GM12801 (cell line): ENCODE data around the gene DDX25.

Experiments used
- TF ChIP-seq, protein P1 (sequence below): IDR thresholded peaks from one replicate; pipeline ENCODE4 v1.5.1; 2011; ENCODE audit warnings: control low read depth; ENCODE audit not compliant: insufficient read length; ENCODE audit errors: extremely low read depth

The DDX25 gene

DNA sequence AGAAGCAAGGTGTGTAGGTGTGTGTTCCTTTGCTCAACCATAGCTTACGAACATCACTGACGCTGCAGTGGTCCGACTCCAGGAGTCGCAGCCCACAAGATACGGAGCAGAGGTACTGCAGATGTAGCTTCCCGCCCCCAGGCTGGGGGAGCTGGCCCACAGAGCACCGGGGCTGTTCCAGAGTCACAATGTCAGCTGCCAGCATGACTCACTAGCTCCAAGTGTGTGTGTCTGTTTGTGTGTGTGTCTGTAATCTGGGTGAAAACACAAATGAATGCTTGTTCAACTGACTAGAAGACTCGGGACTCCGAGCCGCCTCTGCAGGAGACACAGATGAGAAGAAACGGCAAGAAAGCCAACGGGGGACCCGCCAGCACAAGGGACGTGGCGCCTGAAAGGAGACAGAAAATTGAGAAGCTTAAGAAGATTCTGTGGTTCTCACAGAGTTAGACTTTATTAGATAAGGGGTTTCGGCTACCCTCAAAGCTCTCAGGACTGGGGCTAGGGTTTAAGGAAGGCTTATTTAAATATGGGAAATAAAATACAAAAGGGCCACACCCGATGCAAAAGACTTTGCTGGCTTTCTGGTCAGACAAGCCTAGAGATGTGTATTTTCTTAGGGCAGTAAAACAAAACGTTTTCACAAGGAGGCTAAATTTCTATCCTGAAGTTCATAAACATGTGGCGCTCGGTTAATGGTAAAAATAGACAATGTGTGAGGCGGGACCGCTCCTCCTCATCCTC is 52.3 kb downstream of the DDX25 start:
- TF ChIP-seq, protein P1, sequence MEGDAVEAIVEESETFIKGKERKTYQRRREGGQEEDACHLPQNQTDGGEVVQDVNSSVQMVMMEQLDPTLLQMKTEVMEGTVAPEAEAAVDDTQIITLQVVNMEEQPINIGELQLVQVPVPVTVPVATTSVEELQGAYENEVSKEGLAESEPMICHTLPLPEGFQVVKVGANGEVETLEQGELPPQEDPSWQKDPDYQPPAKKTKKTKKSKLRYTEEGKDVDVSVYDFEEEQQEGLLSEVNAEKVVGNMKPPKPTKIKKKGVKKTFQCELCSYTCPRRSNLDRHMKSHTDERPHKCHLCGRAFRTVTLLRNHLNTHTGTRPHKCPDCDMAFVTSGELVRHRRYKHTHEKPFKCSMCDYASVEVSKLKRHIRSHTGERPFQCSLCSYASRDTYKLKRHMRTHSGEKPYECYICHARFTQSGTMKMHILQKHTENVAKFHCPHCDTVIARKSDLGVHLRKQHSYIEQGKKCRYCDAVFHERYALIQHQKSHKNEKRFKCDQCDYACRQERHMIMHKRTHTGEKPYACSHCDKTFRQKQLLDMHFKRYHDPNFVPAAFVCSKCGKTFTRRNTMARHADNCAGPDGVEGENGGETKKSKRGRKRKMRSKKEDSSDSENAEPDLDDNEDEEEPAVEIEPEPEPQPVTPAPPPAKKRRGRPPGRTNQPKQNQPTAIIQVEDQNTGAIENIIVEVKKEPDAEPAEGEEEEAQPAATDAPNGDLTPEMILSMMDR, result no peak

- TF ChIP-seq, protein P1, result no peak
Measured at GRCh38 chr11:125957618-125958332, 53.5 kb downstream of the DDX25 start.

GRCh38 chr11:125958872-125959400 is 54.6 kb downstream of the DDX25 start:
- TF ChIP-seq, protein P1, result no peak

DNA sequence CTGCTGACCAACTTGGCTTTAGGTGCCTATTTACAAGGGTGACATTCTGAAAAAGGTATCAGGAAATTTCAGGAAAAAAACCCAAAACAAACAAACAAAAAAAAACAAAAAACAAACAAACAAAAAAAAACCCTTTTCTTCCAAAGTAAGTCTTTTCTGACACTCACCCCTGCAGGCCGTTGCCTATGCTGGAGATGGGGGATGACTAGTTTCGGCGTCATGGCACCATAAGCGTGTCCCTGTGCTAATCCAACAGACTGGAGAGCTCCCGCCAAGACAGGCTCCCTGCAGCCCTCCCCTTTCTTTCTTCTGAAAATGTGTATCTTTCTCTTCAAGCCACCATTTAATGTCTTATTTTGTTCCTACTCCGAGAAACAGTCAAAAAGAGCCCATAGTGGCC is 55.2 kb downstream of the DDX25 start:
- TF ChIP-seq, protein P1, result no peak

DNA sequence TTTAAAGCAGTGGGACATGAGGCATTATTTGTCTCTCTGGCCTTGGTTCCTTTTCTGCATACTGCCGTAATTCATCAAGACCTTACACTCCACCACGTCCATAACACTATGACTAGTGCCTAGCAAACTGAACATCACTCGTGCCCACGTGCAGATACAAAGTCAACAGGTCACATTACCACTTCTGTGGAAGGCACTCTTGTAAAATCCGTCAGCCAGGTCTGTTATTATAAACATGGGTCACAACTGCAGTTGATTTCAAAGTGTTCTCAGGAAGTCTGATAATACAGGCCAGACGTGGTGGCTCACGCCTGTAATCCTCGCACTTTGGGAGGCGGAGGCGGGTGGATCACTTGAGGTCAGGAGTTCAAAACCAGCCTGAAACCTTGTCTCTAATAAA is 55.6 kb downstream of the DDX25 start:
- TF ChIP-seq, protein P1, result no peak

DNA sequence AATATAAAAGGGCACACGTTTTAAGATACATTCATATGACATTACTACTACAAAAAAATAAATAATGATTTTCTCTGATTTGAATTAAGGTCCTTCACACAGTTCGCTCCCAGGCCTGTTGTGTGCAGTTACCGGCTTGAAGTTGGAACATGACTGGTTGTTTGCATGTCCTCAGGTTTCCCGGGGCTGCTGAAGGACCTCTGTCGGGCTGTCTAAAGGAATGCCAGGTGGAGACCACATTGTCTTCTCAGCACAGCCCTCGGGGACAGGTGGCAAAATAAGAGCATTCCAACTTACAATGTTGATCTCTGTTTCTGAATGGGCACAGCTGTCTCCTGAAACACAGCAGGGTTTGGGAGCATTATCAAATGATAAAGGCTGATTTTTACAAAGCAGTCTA is 56.5 kb downstream of the DDX25 start:
- TF ChIP-seq, protein P1, result no peak

DNA sequence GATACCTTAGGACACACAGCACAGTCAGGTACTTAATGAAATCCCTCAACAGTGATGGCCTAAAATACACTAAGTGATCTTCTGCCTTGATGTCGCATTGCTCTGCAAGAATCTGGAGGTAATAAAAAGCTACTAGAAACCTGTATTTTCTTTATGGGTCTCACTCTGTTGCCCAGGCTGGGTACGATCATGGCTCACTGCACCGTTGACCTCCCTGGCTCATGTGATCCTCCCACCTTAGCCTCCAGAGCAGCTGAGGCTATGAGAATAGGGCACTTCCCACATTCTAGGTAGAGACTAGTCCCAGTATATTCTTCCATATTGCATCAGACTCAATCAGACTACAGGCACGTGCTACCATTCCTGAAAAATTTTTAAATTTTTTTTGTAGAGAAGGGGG is 63.2 kb downstream of the DDX25 start:
- TF ChIP-seq, protein P1, result no peak
